Body of pancreas (tissue), 4 donors: ENCODE measurements around the gene PEPD. TPM values are rescaled to one million over a fixed set of nuclear protein-coding genes. Genes with fewer than 3 reads are reported as not detected.

ENCODE experiments used
- ATAC-seq: fragments of 150-250 bp; one replicate; pipeline ENCODE4 v1.9.1; 2016
- DNase-seq, 4 donors: peaks; one replicate each; pipeline ENCODE4 v3.0.0-alpha.2; 2019
- H3K27ac ChIP-seq, 4 donors: fragments of 200-600 bp; sonication (generic); 1 replicate in 3 of 4; 2 replicates in 1 of 4; pipeline versions ENCODE4 v1.5.1 to v1.6.1; 2016 to 2019; ENCODE audit warnings: mild to moderate bottlenecking in 1 of 4, mixed read lengths in 1 of 4, moderate library complexity in 1 of 4
- H3K27me3 ChIP-seq, 2 donors: fragments of 200-600 bp; sonication (generic); one replicate each; pipeline ENCODE4 v1.6.0; 2016; ENCODE audit warnings: mild to moderate bottlenecking in 1 of 2
- H3K36me3 ChIP-seq, 2 donors: fragments of 200-600 bp; sonication (generic); replicated peaks in 1 of 2; 2 replicates each; pipeline ENCODE4 v1.5.1; 2016; ENCODE audit warnings: low read depth in 2 of 2; ENCODE audit not compliant: insufficient read depth in 1 of 2
- H3K4me1 ChIP-seq: fragments of 200-600 bp; sonication (generic); one replicate; pipeline ENCODE4 v1.6.0; 2016
- H3K4me3 ChIP-seq, 2 donors: fragments of 200-600 bp; sonication (generic); 1 replicate in 1 of 2; 2 replicates in 1 of 2; pipeline ENCODE4 v1.5.1; 2016 to 2019
- H3K9me3 ChIP-seq, 3 donors: fragments of 200-600 bp; sonication (generic); 1 replicate in 2 of 3; 2 replicates in 1 of 3; pipeline ENCODE4 v1.5.1; 2016
- CTCF ChIP-seq, 7 experiments: fragments of 450-650 bp in 4 of 7; fragments of 200-600 bp in 3 of 7; sonication (generic) in 3 of 7; IDR thresholded peaks; one replicate each; pipeline ENCODE4 v1.5.1; 2016 to 2019; ENCODE audit warnings: antibody characterized with exemption in 7 of 7
- POLR2A ChIP-seq, 3 donors: fragments of 450-650 bp; IDR thresholded peaks; one replicate each; pipeline ENCODE4 v1.6.1; 2016; ENCODE audit warnings: antibody characterized with exemption in 3 of 3, mild to moderate bottlenecking in 2 of 3
- WGBS, 2 donors: methylation state at CpG; one replicate each; pipeline ENCODE4 v1.1.5; 2017; 5-methylcytosine and 5-hydroxymethylcytosine counted together
- intact Hi-C: fragments of 100-400 bp; cut with DNase I; formaldehyde crosslinking; loops from one replicate; pipeline ENCODE4 v1.15.1; 2023
- total RNA-seq, 2 donors: library from RNA; depleted of rRNA; stranded (reverse); fragments of >200 nt; gene quantifications; one replicate each; pipeline ENCODE4 v1.1.0, GENCODE V29; 2016

The PEPD gene
- total RNA-seq, 2 donors from 2014 or later, result 33.2 to 54.7 TPM

GRCh38 chr19:33402421-33403220, 119.0 kb downstream of the PEPD start:
- Histone ChIP-seq H3K4me1 (peaks cover 25% of the 10 kb centered on the region), H3K27ac (peak overlapping the region in 2 of 4 donors; percentile 58 to 73), H3K36me3 (no peaks in the 10 kb centered on the region), H3K27me3 (no peaks in the 10 kb centered on the region), H3K4me3 (no peak overlapping the region), H3K9me3 (no peaks in the 10 kb centered on the region)
- peak in 2 of 4 donors; percentile 13 to 14 for DNase-seq
- intact Hi-C loops, result no loop called here
- TF ChIP-seq POLR2A (IDR thresholded peaks at IDR 0.05) (no peak), CTCF (IDR thresholded peaks at IDR 0.05) (no peak)
- 86 to 90% methylated on average over 8 to 15 of the region's 18 CpGs for WGBS, 2 donors
- ATAC-seq, result no peak

GRCh38 chr19:33401683-33402420, 119.7 kb downstream of the PEPD start:
- H3K27me3 ChIP-seq, result no peaks in the 10 kb centered on the region
- no peak for TF ChIP-seq CTCF (IDR thresholded peaks at IDR 0.05)
- TF ChIP-seq POLR2A (IDR thresholded peaks at IDR 0.05), result no peak
- H3K27ac ChIP-seq, result no peak overlapping the region
- intact Hi-C loops, result no loop called here
- H3K36me3 ChIP-seq, result no peaks in the 10 kb centered on the region
- no peak overlapping the region for H3K4me3 ChIP-seq
- no peaks in the 10 kb centered on the region for H3K9me3 ChIP-seq
- peaks cover 25% of the 10 kb centered on the region for H3K4me1 ChIP-seq
- ATAC-seq, result no peak
- peak in 2 of 4 donors; percentile 25 to 42 for DNase-seq
- WGBS, 2 donors, result 76 to 84% methylated on average over 6 to 30 of the region's 30 CpGs

- H3K36me3 ChIP-seq, result no peaks in the 10 kb centered on the region
- peak in 2 of 4 donors; percentile 6 to 15 for DNase-seq
- intact Hi-C loops, result no loop called here
- peaks cover 25% of the 10 kb centered on the region for H3K4me1 ChIP-seq
- ATAC-seq, result no peak
- no peaks in the 10 kb centered on the region for H3K9me3 ChIP-seq
- 91 to 100% methylated on average over 14 to 24 of the region's 24 CpGs for WGBS, 2 donors
- TF ChIP-seq POLR2A (IDR thresholded peaks at IDR 0.05) (no peak), CTCF (IDR thresholded peaks at IDR 0.05) (no peak)
- no peak overlapping the region for H3K4me3 ChIP-seq
- no peaks in the 10 kb centered on the region for H3K27me3 ChIP-seq
- H3K27ac ChIP-seq, result no peak overlapping the region
These were observed 120.5 kb downstream of the PEPD start for GRCh38 chr19:33400856-33401682.

GRCh38 chr19:33399745-33400681, 121.6 kb downstream of the PEPD start:
- TF ChIP-seq CTCF (IDR thresholded peaks at IDR 0.05), result no peak
- Histone ChIP-seq H3K36me3 (no peaks in the 10 kb centered on the region), H3K4me3 (no peak overlapping the region), H3K4me1 (peaks cover 34% of the 10 kb centered on the region), H3K27ac (no peak overlapping the region), H3K27me3 (no peaks in the 10 kb centered on the region), H3K9me3 (no peaks in the 10 kb centered on the region)
- intact Hi-C loops, result no loop called here
- ATAC-seq (no peak), DNase-seq (peak in 1 of 4 donors; percentile 3)
- 84 to 88% methylated on average over 6 to 20 of the region's 22 CpGs for WGBS, 2 donors
